ENCODE results near the gene ZDHHC1. TPM values are rescaled to one million over a fixed set of nuclear protein-coding genes. Genes with fewer than 3 reads are reported as not detected.
"Not testable (repeated sequence)": the region's sequence is repeated elsewhere in the genome, so short reads cannot be mapped to it uniquely, and the experiment has no call there.

The ZDHHC1 gene
- total RNA-seq, 1 donor, result 6.7 TPM

- no peak for DNase-seq (ENCODE audit: low read depth in 2 of 3, low spot score in 2 of 3)
Measured at GRCh38 chr16:67431775-67432505, 15.7 kb upstream of the ZDHHC1 start.

GRCh38 chr16:67430977-67431774 is 14.9 kb upstream of the ZDHHC1 start, which contains the start of gene HSD11B2:
HSD11B2 (plus strand) TSS chr16:67431121; CDS start chr16:67431249, 128 bp downstream.
- peak in 2 of 3 donors; percentile 31 to 38 for DNase-seq (ENCODE audit: low read depth in 2 of 3, low spot score in 2 of 3)

- peak in 1 of 3 donors; percentile 14 for DNase-seq (ENCODE audit: low read depth in 2 of 3, low spot score in 2 of 3)
Measured at GRCh38 chr16:67430504-67430976, 14.3 kb upstream of the ZDHHC1 start.

GRCh38 chr16:67429799-67430503 is 13.7 kb upstream of the ZDHHC1 start:
- no peak for DNase-seq (ENCODE audit: low read depth in 2 of 3, low spot score in 2 of 3)

GRCh38 chr16:67429053-67429798 is 12.9 kb upstream of the ZDHHC1 start:
- no peak for DNase-seq (ENCODE audit: low read depth in 2 of 3, low spot score in 2 of 3)

GRCh38 chr16:67428146-67428731 is 12.0 kb upstream of the ZDHHC1 start:
- DNase-seq (ENCODE audit: low read depth in 2 of 3, low spot score in 2 of 3), result peak in 2 of 3 donors; percentile 65 to 73

- no peak for DNase-seq (ENCODE audit: low read depth in 2 of 3, low spot score in 2 of 3)
Measured at GRCh38 chr16:67426950-67427349, 10.7 kb upstream of the ZDHHC1 start.

- DNase-seq (ENCODE audit: low read depth in 2 of 3, low spot score in 2 of 3), result no peak
Measured at GRCh38 chr16:67426022-67426421, 9.7 kb upstream of the ZDHHC1 start.

GRCh38 chr16:67425580-67425979 is 9.3 kb upstream of the ZDHHC1 start:
- DNase-seq (ENCODE audit: low read depth in 2 of 3, low spot score in 2 of 3), result no peak

- DNase-seq (ENCODE audit: low read depth in 2 of 3, low spot score in 2 of 3), result no peak
Measured at GRCh38 chr16:67425061-67425460, 8.8 kb upstream of the ZDHHC1 start.

GRCh38 chr16:67424261-67424615 is 8.0 kb upstream of the ZDHHC1 start:
- no peak for DNase-seq (ENCODE audit: low read depth in 2 of 3, low spot score in 2 of 3)

GRCh38 chr16:67423611-67424260 is 7.5 kb upstream of the ZDHHC1 start:
- no peak for DNase-seq (ENCODE audit: low read depth in 2 of 3, low spot score in 2 of 3)

GRCh38 chr16:67423015-67423414 is 6.7 kb upstream of the ZDHHC1 start:
- DNase-seq (ENCODE audit: low read depth in 2 of 3, low spot score in 2 of 3), result no peak

GRCh38 chr16:67421030-67421429 is 4.8 kb upstream of the ZDHHC1 start:
- no peak for DNase-seq (ENCODE audit: low read depth in 2 of 3, low spot score in 2 of 3)

GRCh38 chr16:67419931-67420330 is 3.7 kb upstream of the ZDHHC1 start:
- DNase-seq (ENCODE audit: low read depth in 2 of 3, low spot score in 2 of 3), result no peak

GRCh38 chr16:67419502-67419901 is 3.2 kb upstream of the ZDHHC1 start:
- DNase-seq (ENCODE audit: low read depth in 2 of 3, low spot score in 2 of 3), result no peak

- DNase-seq (ENCODE audit: low read depth in 2 of 3, low spot score in 2 of 3), result no peak
Measured at GRCh38 chr16:67417333-67418061, 1.2 kb upstream of the ZDHHC1 start.

- not testable (repeated sequence) for DNase-seq (ENCODE audit: low read depth in 2 of 3, low spot score in 2 of 3)
Measured at GRCh38 chr16:67415421-67415820, 856 bp downstream of the ZDHHC1 start.

All from hematopoietic multipotent progenitor cell (in vitro differentiated cells).